ENCODE data around the gene ALDOB. TPM values are rescaled to one million over a fixed set of nuclear protein-coding genes. Genes with fewer than 3 reads are reported as not detected.

The ALDOB gene
- total RNA-seq, 2 donors from 2014 or later = not detected

DNA sequence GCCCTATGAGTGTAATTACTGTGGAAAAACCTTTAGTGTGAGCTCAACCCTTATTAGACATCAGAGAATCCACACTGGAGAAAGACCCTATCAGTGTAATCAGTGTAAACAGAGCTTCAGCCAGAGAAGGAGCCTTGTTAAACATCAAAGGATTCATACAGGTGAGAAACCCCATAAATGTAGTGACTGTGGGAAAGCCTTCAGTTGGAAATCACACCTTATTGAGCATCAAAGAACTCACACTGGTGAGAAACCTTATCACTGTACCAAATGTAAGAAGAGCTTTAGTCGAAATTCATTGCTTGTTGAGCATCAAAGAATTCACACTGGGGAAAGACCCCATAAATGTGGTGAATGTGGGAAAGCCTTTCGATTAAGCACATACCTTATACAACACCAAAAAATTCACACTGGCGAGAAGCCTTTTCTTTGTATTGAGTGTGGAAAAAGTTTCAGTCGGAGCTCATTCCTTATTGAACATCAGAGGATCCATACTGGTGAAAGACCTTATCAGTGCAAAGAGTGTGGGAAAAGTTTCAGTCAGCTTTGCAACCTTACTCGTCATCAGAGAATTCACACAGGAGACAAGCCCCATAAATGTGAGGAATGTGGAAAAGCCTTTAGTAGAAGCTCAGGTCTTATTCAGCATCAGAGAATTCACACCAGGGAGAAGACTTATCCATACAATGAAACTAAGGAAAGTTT lies 27.0 kb downstream of the ALDOB start:
- Mint-ChIP-seq H3K4me1 (ENCODE audit: low read depth) (peaks cover 5% of the 10 kb centered on the region), H3K27ac (no peak overlapping the region), H3K4me3 (no peak overlapping the region), H3K27me3 (ENCODE audit: low read depth) (no peaks in the 10 kb centered on the region), H3K36me3 (ENCODE audit: insufficient read depth in 2 of 2) (peaks cover 53 to 87% of the 10 kb centered on the region in 2 donors), H3K9me3 (peaks cover 31 to 41% of the 10 kb centered on the region in 2 donors)
- no peak for DNase-seq
- ATAC-seq (replicated peaks in 1 of 2) = no peak

DNA sequence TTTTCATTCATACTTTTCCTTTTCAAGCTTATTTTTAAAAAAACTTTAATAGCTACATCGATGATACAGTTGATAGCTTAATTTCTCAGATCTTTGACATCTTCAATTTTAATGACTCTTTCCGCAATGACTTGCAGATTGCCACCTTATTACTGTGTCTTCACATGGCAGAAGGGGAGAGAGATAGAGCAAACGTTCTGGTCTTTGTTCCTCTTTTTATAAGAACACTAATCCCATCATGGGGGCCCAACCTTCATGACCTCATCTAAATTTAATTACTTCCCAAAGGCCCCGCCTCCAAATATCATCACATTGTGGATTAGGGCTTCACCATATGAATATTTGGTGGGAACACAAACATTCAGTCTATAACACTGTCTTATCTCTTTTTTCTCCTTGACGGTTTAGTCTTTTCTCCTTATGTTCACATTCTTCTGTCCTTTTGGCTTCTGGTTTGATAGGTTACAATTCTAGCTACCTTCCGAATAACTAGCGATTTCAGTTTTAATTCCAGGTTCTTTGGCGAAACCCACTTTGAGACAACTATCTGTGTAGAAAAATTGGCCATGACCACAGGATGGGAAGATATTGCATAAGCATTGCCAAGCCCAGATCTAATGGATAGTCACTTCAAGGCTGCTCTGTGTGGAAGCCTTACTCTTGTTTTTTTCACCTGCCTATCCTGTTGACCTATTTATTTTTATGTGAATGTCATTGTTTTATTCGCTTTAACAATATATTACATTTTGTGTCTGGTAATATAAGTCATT lies 31.9 kb downstream of the ALDOB start:
- peaks cover 42% of the 10 kb centered on the region for H3K4me1 Mint-ChIP-seq (ENCODE audit: low read depth)
- peak overlapping the region; percentile 12 for H3K27ac Mint-ChIP-seq
- peaks cover 59 to 84% of the 10 kb centered on the region in 2 donors for H3K36me3 Mint-ChIP-seq (ENCODE audit: insufficient read depth in 2 of 2)
- no peak overlapping the region for H3K4me3 Mint-ChIP-seq
- no peak for DNase-seq
- H3K9me3 Mint-ChIP-seq = peaks cover 20 to 30% of the 10 kb centered on the region in 2 donors
- no peaks in the 10 kb centered on the region for H3K27me3 Mint-ChIP-seq (ENCODE audit: low read depth)
- no peak for ATAC-seq (replicated peaks in 1 of 2)

DNA sequence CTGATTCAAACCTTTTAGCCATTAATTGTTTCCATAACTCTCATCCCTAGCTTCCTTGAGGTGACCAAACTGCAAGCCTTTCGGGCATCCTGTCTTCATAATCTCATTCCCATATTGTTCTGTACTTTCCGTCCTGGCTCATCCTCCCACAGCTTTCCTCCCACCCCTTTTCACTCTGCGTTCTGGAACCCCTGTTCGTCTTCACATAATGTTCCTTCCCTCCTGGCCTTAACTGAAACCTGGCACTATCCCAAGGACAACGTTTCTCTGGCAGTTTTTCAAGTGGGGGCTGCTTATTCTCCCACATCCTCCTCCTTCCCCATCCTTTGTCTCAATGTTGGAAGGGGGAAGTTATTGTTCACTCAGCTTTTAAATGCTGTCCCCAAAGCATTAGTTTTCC lies 35.5 kb downstream of the ALDOB start:
- ATAC-seq (replicated peaks in 1 of 2) (no peak), DNase-seq (no peak)
- H3K4me3 Mint-ChIP-seq = peak overlapping the region; percentile 90 to 99
- H3K9me3 Mint-ChIP-seq = peaks cover 11 to 17% of the 10 kb centered on the region in 2 donors
- H3K4me1 Mint-ChIP-seq (ENCODE audit: low read depth) = peaks cover 66% of the 10 kb centered on the region
- H3K27me3 Mint-ChIP-seq (ENCODE audit: low read depth) = no peaks in the 10 kb centered on the region
- peak overlapping the region; percentile 81 for H3K27ac Mint-ChIP-seq
- peaks cover 45 to 70% of the 10 kb centered on the region in 2 donors for H3K36me3 Mint-ChIP-seq (ENCODE audit: insufficient read depth in 2 of 2)

DNA sequence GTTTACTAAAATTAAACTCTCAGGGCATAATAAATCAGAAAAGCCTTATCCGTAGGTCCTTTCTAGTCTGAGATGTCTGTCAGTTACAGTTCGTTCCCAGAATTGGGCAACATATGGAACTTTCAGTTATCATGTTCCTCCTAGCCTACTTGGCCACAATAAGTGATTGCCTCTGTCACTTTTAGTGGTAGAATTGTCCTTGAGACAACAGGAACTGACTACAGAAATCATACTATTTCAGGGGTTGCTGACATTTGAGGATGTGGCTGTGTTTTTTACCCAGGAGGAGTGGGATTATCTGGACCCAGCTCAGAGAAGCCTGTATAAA lies 36.0 kb downstream of the ALDOB start:
- Mint-ChIP-seq H3K27me3 (ENCODE audit: low read depth) (no peaks in the 10 kb centered on the region), H3K4me1 (ENCODE audit: low read depth) (peaks cover 70% of the 10 kb centered on the region), H3K4me3 (peak overlapping the region; percentile 90 to 99), H3K9me3 (peaks cover 10 to 14% of the 10 kb centered on the region in 2 donors), H3K27ac (peak overlapping the region; percentile 81), H3K36me3 (ENCODE audit: insufficient read depth in 2 of 2) (peaks cover 43 to 70% of the 10 kb centered on the region in 2 donors)
- DNase-seq (no peak), ATAC-seq (replicated peaks in 1 of 2) (no peak)

DNA sequence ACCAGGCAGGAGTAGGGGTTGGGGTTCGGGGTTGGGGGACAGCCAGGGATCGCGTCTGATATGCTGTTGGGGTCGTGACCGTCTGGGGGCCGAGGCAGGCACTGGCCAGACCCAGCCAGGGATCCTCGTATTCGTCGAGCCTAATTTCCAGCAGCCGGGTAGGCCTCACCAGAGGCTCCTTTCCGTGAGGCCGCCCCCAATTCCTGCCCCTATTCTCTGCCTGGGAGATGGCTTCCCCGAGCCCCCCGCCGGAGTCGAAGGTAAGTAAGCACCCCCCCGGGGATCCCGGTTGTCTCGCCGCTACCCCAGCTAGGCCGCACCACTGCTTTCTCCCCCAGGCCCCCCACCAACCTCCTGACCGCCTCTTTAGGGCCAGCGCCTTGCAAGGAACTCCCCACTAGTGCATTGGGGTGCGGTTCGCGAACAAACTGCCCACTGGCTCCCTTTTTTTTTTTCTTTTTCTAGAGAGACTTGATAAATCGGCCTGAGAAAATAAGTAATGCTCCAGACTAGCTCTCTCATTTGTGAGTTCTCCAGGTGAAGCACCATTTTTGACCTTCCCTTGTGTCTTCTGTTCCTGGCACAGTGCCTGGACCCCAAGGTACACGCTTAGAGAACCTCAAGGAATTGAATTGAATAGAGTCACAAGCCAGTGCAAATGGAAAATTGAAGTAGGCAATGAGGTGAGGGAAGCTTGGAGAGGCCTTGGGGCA lies 36.5 kb downstream of the ALDOB start:
- Mint-ChIP-seq H3K27me3 (ENCODE audit: low read depth) (no peaks in the 10 kb centered on the region), H3K4me1 (ENCODE audit: low read depth) (peaks cover 74% of the 10 kb centered on the region), H3K27ac (peak overlapping the region; percentile 99), H3K36me3 (ENCODE audit: insufficient read depth in 2 of 2) (peaks cover 47 to 70% of the 10 kb centered on the region in 2 donors), H3K4me3 (peak overlapping the region; percentile 90 to 99), H3K9me3 (peaks cover 13 to 17% of the 10 kb centered on the region in 2 donors)
- peak in 1 of 2 donors; percentile 19 for ATAC-seq (replicated peaks in 1 of 2)
- DNase-seq = peak in 1 of 2 donors; percentile 4

DNA sequence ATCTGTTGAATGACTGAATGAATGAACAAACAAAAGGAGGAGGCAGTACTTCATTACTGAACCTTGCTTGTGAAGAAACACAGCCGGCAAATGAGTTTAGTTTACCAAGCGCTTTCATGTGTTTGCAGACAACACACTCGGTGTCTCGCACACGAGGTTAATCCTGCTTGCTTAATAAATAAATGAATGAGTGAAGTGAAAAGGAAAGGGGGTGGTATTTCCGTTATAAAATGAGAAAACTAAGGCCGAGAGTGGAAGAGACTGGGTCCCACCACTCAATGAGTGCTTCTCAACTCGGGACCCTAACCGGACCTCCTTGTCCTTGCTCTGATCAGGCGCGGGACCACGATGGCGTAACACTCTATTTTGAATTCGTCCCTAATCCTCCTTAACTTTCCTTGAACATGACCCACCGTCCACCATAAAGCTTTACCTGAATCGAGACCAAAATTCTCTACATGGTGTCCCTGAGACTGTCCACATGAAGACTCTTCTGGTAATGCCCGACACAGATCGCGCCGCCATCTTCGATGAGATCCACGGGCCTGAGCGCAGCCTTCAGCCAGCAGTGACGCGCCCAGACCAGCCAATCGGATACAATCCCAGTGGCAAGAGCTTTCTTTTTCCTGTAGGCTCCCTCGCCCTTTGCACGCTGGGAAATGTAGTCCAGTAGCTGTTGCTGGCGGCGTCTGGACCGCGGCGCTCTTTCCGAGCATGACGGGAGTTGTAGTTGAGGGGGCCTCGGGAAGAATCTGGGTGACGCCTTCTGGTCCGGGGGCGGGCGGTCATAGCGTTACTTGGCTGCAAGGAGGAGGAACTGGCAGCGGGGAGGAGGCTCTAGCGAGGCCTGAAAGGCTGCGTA lies 37.3 kb downstream of the ALDOB start, which contains the start of the genes MRPL50 and ZNF189:
Gene MRPL50 (minus strand): TSS at position 551 of the 862 bp plus-strand sequence. CDS start 26 bp downstream, at position 525.
Gene ZNF189 (plus strand): TSS at position 784 of the 862 bp plus-strand sequence. CDS start 306 bp downstream, outside the sequence.
- Mint-ChIP-seq H3K36me3 (ENCODE audit: insufficient read depth in 2 of 2) (peaks cover 43 to 70% of the 10 kb centered on the region in 2 donors), H3K4me3 (peak within 1 kb of the TSS; percentile 90 to 99), H3K9me3 (peaks cover 10 to 14% of the 10 kb centered on the region in 2 donors), H3K27ac (peak within 1 kb of the TSS; percentile 99), H3K27me3 (ENCODE audit: low read depth) (no peaks in the 10 kb centered on the region), H3K4me1 (ENCODE audit: low read depth) (peaks cover 67% of the 10 kb centered on the region)
- DNase-seq (peak; percentile 95 to 96), ATAC-seq (replicated peaks in 1 of 2) (peak; percentile 96 to 97)

DNA sequence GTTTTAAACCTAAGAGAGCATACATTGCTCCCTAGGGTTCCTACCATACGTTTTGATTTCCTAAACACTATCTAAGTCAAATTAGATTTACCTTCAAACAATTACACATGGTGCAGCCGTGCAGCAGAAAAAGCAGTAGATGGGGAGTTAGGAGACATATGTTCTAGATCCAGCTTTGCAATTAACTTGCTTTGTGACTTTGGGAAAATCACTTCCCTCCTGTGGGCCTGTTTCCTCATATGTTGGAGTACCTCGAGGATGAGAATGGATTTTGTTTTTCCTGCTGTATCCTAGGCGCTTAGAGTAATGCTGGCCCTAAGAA lies 37.9 kb downstream of the ALDOB start:
- DNase-seq = no peak
- peak overlapping the region; percentile 90 to 99 for H3K4me3 Mint-ChIP-seq
- H3K36me3 Mint-ChIP-seq (ENCODE audit: insufficient read depth in 2 of 2) = peaks cover 43 to 70% of the 10 kb centered on the region in 2 donors
- peak overlapping the region; percentile 99 for H3K27ac Mint-ChIP-seq
- no peak for ATAC-seq (replicated peaks in 1 of 2)
- H3K27me3 Mint-ChIP-seq (ENCODE audit: low read depth) = no peaks in the 10 kb centered on the region
- peaks cover 14% of the 10 kb centered on the region in 2 donors for H3K9me3 Mint-ChIP-seq
- peaks cover 66% of the 10 kb centered on the region for H3K4me1 Mint-ChIP-seq (ENCODE audit: low read depth)

DNA sequence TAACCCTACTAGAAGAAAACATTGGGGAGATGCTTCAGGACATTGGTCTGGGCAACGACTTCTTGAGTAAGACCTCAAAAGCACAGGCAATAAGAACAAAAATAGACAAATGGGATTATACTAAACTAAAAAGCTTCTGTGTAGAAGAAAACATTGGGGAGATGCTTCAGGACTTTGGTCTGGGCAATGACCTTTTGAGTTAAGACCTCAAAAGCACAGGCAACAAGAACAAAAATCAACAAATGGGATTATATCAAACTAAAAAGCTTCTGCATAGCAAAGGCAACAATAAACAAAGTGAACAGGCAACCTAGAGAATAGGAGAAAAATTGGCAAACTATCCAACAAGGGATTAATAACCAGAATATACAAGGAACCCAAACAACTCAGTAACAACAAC lies 40.9 kb downstream of the ALDOB start:
- H3K4me3 Mint-ChIP-seq = peak overlapping the region in 1 of 2 donors; percentile 17
- H3K36me3 Mint-ChIP-seq (ENCODE audit: insufficient read depth in 2 of 2) = peaks cover 32 to 66% of the 10 kb centered on the region in 2 donors
- no peaks in the 10 kb centered on the region for H3K27me3 Mint-ChIP-seq (ENCODE audit: low read depth)
- H3K27ac Mint-ChIP-seq = peak overlapping the region; percentile 43
- H3K4me1 Mint-ChIP-seq (ENCODE audit: low read depth) = peaks cover 54% of the 10 kb centered on the region
- H3K9me3 Mint-ChIP-seq = peaks cover 17 to 19% of the 10 kb centered on the region in 2 donors
- ATAC-seq (replicated peaks in 1 of 2) (no peak), DNase-seq (no peak)

DNA sequence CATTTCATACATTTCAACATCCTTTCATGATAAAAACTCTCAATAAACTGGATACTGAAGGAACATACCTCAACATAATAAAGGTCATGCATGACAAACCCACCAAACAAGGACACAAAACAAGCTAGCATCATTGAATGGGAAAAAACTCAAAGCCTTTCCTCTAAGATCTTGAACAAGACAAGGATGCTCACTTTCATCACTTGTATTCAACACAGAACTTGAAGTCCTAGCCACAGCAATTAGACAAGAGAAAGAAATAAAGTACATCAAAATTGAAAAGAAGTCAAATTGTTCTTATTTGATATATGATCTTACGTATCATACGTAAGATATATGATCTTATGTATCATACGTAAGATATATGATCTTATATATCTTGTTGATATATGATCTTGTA lies 42.4 kb downstream of the ALDOB start:
- DNase-seq = no peak
- peaks cover 28 to 69% of the 10 kb centered on the region in 2 donors for H3K36me3 Mint-ChIP-seq (ENCODE audit: insufficient read depth in 2 of 2)
- peak overlapping the region in 1 of 2 donors; percentile 6 for H3K4me3 Mint-ChIP-seq
- H3K27ac Mint-ChIP-seq = no peak overlapping the region
- ATAC-seq (replicated peaks in 1 of 2) = no peak
- peaks cover 17 to 19% of the 10 kb centered on the region in 2 donors for H3K9me3 Mint-ChIP-seq
- H3K4me1 Mint-ChIP-seq (ENCODE audit: low read depth) = peaks cover 54% of the 10 kb centered on the region
- H3K27me3 Mint-ChIP-seq (ENCODE audit: low read depth) = no peaks in the 10 kb centered on the region

DNA sequence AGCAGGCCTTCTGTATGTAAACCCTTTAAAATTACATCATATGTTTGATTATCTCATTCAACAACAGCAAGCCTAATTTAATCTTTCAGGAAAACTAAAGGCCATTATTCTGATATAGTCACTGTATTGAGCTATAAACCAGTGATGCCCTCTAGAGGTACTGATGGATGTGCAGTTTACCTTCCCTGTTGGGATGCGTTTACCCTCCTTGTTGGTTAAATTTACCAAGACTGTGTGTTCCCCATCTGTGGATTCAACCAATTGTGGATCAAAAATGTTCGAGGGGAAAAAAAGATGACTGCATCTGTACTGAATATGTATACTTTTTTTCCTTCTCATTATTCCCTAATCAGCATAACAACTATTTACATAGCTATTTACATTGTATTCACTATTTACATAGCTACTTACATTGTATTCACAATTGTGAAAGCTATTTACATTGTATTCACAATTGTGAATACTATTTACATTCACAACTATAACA lies 47.0 kb downstream of the ALDOB start:
- Mint-ChIP-seq H3K27me3 (ENCODE audit: low read depth) (no peaks in the 10 kb centered on the region), H3K36me3 (ENCODE audit: insufficient read depth in 2 of 2) (peaks cover 15 to 56% of the 10 kb centered on the region in 2 donors), H3K9me3 (peaks cover 15% of the 10 kb centered on the region in 2 donors), H3K4me1 (ENCODE audit: low read depth) (peaks cover 21% of the 10 kb centered on the region), H3K4me3 (no peak overlapping the region), H3K27ac (peak overlapping the region; percentile 38)
- ATAC-seq (replicated peaks in 1 of 2) (no peak), DNase-seq (no peak)

DNA sequence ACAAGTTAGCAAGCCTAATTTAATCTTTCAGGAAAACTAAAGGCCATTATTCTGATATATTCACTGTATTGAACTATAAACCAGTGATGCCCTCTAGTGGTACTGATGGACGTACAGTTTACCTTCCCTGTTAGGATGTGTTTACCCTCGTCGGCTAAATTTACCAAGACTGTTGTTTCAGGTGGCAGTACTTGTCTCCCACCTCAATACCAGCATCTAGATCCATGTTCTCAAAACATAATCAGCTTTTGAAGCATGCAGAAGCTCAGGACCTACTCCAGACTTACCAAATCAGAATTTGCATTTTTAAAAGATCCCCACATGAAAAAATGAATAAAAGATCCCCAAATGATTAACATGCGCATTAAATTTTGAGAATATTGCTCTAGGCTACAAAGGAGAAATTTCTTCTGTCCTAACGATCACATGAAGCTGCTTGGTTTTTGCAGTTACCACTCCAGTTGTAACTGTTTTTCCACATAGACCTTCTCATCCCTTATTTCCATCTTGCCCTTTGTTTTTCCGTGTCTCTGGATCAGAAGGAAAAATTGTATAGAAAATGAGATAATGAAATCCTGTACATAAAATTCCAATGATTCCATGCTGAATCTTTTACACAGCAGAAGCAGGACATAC lies 47.6 kb downstream of the ALDOB start:
- Mint-ChIP-seq H3K27ac (no peak overlapping the region), H3K4me1 (ENCODE audit: low read depth) (peaks cover 19% of the 10 kb centered on the region), H3K9me3 (peaks cover 13 to 14% of the 10 kb centered on the region in 2 donors), H3K4me3 (no peak overlapping the region), H3K36me3 (ENCODE audit: insufficient read depth in 2 of 2) (peaks cover 13 to 51% of the 10 kb centered on the region in 2 donors), H3K27me3 (ENCODE audit: low read depth) (no peaks in the 10 kb centered on the region)
- ATAC-seq (replicated peaks in 1 of 2) (peak; percentile 60 to 63), DNase-seq (peak in 1 of 2 donors; percentile 5)
